ENCODE results near the gene PI4KA.

PI4KA gene

DNA sequence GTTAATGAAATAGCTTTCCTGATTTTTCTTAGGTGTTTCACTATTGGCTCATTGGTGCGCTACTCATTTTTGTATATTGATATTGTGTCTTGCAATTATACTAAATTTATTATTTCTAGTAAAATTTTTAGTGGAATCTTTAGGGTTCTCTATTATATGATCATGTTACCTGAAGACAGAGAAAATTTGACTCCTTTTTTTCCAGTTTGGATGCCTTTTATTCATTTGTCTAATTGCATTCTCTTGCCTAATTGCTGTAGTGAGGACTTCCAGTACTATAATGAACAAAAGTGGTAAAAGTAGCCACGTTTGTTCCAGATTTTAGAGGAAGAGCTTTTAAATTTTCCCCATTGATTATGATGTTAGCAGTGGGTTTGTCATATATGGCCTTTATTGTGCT, 198.7 kb downstream of the PI4KA start:
- no peak for DNase-seq

DNA sequence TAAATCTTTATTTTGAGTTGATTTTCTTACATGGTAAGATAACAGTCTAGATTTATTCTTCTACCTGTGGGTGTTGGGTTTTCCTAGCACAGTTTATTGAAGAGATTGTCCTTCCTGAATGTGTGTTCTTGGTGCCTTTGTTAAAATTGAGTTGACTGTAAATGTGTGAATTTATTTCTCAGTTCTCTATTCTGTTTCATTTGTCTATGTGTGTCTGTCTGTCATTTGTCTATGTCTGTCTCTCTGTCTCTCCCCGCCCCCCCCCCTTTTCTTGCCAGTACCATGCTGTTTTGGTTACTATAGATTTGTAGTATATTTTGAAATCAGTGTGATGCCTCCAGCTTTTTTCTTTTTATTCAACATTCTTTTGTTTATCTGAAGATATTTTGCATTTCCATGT, 199.4 kb downstream of the PI4KA start:
- no peak for DNase-seq

DNA sequence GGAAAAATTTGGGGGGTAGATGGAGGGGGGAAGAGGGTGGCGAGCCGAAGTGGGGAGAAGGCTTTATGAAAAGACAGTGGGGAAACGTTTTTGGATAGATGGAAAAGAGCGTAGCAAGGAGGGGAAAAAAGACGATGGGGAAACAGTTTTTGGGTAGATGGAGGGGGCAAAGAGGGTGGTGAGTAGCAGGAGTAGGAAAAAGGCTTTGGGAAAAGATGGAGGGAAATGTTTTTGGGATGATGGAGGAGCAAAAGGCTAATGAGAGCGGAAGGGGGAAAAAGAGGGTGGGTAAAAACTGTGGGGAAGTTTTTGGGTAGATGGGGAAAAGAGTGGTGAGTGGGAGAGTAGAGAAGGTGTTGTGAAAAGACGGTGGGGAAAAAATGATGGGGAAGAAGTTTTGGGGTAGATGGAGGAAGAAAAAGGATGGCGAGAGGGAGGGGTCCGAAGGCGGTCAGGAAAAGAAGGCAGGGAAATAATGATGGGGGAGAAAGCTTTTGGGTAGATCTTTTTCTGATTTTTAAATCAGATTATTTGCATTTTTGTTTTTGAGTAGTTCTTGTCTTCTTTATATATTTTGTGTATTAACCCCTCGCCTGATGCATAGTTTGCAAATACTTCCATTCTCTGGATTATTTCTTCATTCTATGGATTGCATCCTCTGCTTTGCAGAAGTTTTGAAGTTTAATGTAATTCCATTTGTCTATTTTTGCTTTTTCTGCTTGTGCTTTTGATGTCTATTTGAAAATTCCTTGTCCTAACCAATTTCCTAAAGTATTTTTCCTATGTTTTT, 200.0 kb downstream of the PI4KA start:
- no peak for DNase-seq

DNA sequence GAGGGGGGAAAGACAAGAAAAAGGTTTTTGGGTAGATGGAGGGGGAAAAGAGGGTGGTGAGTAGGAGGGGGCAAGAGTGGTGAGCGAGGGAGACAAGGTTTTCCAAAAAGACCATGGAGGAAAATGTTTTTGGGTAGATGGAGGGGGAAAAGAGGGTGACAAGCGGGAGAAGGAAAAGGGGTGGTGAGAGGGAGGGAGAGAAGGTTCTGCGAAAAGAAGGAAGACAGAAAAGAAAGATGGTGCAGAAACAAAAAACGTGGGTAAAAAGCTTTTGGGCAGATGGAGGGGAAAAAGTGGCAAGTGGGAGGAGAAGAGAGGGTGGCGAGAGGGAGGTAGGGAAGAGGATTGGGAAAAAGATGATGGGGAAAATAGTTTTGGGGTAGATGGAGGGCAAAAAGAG, 200.6 kb downstream of the PI4KA start:
- DNase-seq: no peak
